Effector memory CD4-positive, alpha-beta T cell (primary cell): Measurements from ENCODE around the gene OSTF1.

ENCODE experiments used
- DNase-seq, 3 donors: peaks; one replicate each; pipeline ENCODE4 v3.0.0-alpha.2; 2020
- H3K27ac ChIP-seq: 2 replicates; pipeline ENCODE4 v1.7.0; 2013; ENCODE audit warnings: mild to moderate bottlenecking, low read length, moderate library complexity; ENCODE audit not compliant: insufficient read depth, poor library complexity, severe bottlenecking
- H3K27me3 ChIP-seq: replicated peaks from 2 replicates; pipeline ENCODE4 v1.7.0; 2013; ENCODE audit warnings: mild to moderate bottlenecking, low read length; ENCODE audit not compliant: insufficient read depth, control insufficient read depth, poor library complexity, severe bottlenecking
- H3K36me3 ChIP-seq: 2 replicates; pipeline ENCODE4 v1.7.0; 2013; ENCODE audit warnings: mild to moderate bottlenecking, low read length, moderate library complexity; ENCODE audit not compliant: control insufficient read depth, insufficient read depth
- H3K4me1 ChIP-seq: 2 replicates; pipeline ENCODE4 v1.7.0; 2013; ENCODE audit warnings: low read length, mild to moderate bottlenecking; ENCODE audit not compliant: control insufficient read depth, insufficient read depth, poor library complexity, severe bottlenecking
- H3K4me3 ChIP-seq: 2 replicates; pipeline ENCODE4 v1.7.0; 2013; ENCODE audit warnings: low read length, low read depth, mild to moderate bottlenecking; ENCODE audit not compliant: insufficient read depth, poor library complexity, severe bottlenecking
- H3K9me3 ChIP-seq: 2 replicates; pipeline ENCODE4 v1.7.0; 2013; ENCODE audit warnings: mild to moderate bottlenecking, low read length, moderate library complexity; ENCODE audit not compliant: control insufficient read depth

Gene OSTF1

GRCh38 chr9:75133396-75133795 is 45.1 kb downstream of the OSTF1 start:
- Histone ChIP-seq H3K9me3 (no peaks in the 10 kb centered on the region), H3K27ac (no peak overlapping the region), H3K4me1 (peaks cover 5% of the 10 kb centered on the region), H3K4me3 (no peak overlapping the region), H3K36me3 (peaks cover 45% of the 10 kb centered on the region), H3K27me3 (no peaks in the 10 kb centered on the region)
- no peak for DNase-seq

DNA sequence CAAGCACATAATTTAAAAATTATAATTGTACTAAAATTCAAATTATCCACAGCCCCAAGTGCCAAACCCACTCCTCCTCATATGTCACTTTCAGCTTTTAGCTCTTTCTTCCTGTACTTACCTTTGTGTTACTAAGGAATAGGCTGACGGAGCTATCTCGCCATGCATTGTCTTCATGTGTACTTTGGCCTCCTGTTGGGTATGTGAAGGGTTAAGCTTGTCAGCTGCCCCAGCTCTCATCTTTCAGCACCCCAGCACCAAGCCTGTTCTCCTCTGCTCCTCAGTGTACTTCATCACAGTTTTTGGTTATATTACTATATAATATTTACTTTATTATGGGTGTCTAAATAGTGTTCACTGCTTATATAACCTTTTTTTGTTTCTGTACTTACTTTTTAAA is 46.2 kb downstream of the OSTF1 start:
- Histone ChIP-seq H3K4me1 (peaks cover 12% of the 10 kb centered on the region), H3K36me3 (peaks cover 44% of the 10 kb centered on the region), H3K9me3 (no peaks in the 10 kb centered on the region), H3K27me3 (no peaks in the 10 kb centered on the region), H3K4me3 (no peak overlapping the region), H3K27ac (no peak overlapping the region)
- no peak for DNase-seq

DNA sequence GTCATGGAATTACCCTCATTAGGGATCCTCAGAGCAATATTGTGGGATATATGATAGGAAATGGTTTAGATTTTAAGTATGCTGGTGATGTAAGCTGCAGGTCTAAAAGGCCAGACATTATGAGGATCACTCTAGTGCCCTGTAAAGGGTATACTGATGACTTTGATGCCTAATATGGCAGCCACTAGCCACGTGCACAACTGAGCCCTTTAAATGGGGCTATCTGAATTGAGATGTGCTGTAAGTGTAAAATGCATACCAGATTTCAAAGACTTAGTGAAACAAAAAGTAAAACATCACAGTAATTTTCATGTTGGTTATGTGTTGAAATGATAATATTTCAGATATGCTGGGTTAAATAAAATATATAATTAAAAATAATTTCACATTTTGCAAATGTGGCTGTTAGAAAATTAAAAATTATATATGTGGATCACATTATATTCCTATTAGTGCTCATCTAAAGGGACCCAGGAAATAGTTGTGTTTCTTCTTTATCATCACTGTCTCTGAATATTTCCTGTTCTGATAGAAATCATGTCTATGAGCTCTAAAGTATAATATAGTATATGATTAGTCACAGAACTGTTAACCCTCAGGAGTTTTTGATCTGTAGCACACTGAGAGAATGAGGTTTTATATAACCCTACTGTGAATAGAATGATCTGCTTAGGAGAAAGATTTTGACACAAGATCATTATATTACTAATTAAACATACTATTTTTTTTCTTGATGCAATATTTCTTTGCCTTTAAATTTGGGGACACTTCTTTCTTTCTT is 50.1 kb downstream of the OSTF1 start:
- H3K9me3 ChIP-seq: no peaks in the 10 kb centered on the region
- H3K4me1 ChIP-seq: peaks cover 22% of the 10 kb centered on the region
- H3K27me3 ChIP-seq: no peaks in the 10 kb centered on the region
- peak overlapping the region; percentile 54 for H3K27ac ChIP-seq
- peaks cover 32% of the 10 kb centered on the region for H3K36me3 ChIP-seq
- no peak overlapping the region for H3K4me3 ChIP-seq
- no peak for DNase-seq

DNA sequence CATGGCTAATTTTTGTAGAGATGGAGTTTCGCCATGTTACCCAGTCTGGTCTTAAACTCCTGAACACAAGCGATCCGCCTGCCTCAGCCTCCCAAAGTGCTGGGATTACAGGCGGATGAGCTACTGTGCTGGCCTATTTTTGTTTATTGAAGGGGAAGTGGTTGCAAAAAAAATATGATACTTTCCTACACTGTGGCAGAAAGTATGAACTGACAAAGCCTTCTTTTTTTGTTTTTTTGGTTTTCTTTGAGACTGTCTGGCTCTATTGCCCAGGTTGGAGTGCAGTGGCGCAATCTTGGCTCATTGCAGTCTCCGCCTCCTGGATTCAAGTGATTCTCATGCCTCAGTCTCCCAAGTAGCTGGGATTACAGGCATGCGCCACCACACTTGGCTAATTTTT is 50.9 kb downstream of the OSTF1 start:
- Histone ChIP-seq H3K27me3 (no peaks in the 10 kb centered on the region), H3K4me1 (peaks cover 22% of the 10 kb centered on the region), H3K27ac (peak overlapping the region; percentile 5), H3K36me3 (peaks cover 34% of the 10 kb centered on the region), H3K4me3 (no peak overlapping the region), H3K9me3 (peaks cover 3% of the 10 kb centered on the region)
- DNase-seq: no peak

DNA sequence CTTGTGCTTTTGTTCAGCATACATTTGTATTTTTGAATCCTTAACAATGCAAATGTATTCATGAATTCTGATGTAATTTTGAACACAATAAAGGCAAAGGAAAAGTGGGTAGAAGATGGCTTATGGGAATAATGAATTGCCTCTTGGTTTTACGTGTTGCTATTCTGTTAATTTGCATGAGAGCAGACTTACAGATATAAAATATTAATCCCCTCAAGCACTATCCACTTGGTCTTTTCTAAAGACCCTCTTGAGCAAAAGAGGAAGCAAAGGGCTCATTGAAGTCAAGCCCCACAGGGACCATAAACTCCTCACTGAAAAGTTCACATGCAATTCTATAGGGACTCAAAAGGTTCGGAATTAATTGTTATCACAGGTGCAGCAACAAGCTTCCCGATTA is 51.9 kb downstream of the OSTF1 start:
- Histone ChIP-seq H3K27ac (no peak overlapping the region), H3K4me3 (no peak overlapping the region), H3K4me1 (peaks cover 22% of the 10 kb centered on the region), H3K27me3 (no peaks in the 10 kb centered on the region), H3K9me3 (peaks cover 3% of the 10 kb centered on the region), H3K36me3 (peaks cover 35% of the 10 kb centered on the region)
- no peak for DNase-seq

DNA sequence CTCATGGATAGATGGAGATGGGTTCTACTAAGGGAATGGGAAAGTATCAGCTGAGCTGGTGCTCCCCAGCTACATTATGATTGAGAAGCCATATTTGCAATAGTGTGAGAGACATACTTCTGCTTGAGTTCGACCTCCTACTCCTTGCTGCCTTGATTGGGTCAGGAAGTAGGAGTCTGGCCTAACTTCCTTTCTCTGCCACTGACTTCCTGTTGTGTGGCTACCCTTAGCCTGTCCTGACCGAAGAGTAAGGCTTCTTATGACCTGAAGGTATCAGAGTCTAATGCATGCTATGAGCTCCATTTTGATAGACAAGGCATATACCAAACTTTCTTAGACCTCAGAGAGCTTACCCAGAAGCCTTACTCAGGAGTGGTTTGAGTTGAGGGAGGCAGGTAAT is 53.9 kb downstream of the OSTF1 start:
- Histone ChIP-seq H3K4me3 (peak overlapping the region; percentile 2), H3K27ac (no peak overlapping the region), H3K9me3 (peaks cover 3% of the 10 kb centered on the region), H3K27me3 (no peaks in the 10 kb centered on the region), H3K36me3 (peaks cover 27% of the 10 kb centered on the region), H3K4me1 (peaks cover 29% of the 10 kb centered on the region)
- no peak for DNase-seq

DNA sequence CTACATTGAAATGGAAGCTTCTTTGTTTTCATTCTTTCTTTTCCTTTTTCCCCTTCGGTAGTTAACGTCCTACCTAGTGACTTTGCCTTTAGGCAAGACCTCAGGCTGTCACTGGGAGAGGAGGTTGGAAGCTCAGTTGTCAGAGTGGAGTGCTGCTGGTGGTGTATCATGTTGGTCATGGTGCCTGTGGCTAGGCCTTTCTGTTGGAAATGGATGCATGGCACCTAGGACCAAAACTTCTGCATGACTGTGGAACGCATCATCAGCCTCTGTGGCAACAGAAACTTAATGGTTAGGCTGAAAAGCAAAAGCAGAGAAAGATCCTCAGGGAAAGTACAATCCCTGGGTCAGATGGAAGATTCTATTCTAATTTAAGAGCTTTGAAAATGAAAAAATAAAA is 57.9 kb downstream of the OSTF1 start:
- no peak for DNase-seq
- H3K27ac ChIP-seq: no peak overlapping the region
- H3K27me3 ChIP-seq: no peaks in the 10 kb centered on the region
- peaks cover 27% of the 10 kb centered on the region for H3K36me3 ChIP-seq
- peaks cover 55% of the 10 kb centered on the region for H3K4me1 ChIP-seq
- H3K9me3 ChIP-seq: peaks cover 3% of the 10 kb centered on the region
- H3K4me3 ChIP-seq: no peak overlapping the region

- no peaks in the 10 kb centered on the region for H3K27me3 ChIP-seq
- no peak overlapping the region for H3K4me3 ChIP-seq
- peaks cover 3% of the 10 kb centered on the region for H3K9me3 ChIP-seq
- peaks cover 22% of the 10 kb centered on the region for H3K36me3 ChIP-seq
- H3K4me1 ChIP-seq: peaks cover 58% of the 10 kb centered on the region
- H3K27ac ChIP-seq: peak overlapping the region; percentile 50
- DNase-seq: no peak
Measured at GRCh38 chr9:75147638-75148037, 59.3 kb downstream of the OSTF1 start.

GRCh38 chr9:75148561-75148960 is 60.2 kb downstream of the OSTF1 start:
- Histone ChIP-seq H3K27ac (peak overlapping the region; percentile 50), H3K4me3 (peak overlapping the region; percentile 4), H3K9me3 (peaks cover 3% of the 10 kb centered on the region), H3K36me3 (peaks cover 16% of the 10 kb centered on the region), H3K27me3 (no peaks in the 10 kb centered on the region), H3K4me1 (peaks cover 63% of the 10 kb centered on the region)
- DNase-seq: no peak

GRCh38 chr9:75149841-75150241 is 61.5 kb downstream of the OSTF1 start:
- H3K27ac ChIP-seq: peak overlapping the region; percentile 15
- peaks cover 63% of the 10 kb centered on the region for H3K4me1 ChIP-seq

More at GRCh38 chr9:75149841-75150241, 61.5 kb downstream of the OSTF1 start:
- H3K36me3 ChIP-seq: peaks cover 4% of the 10 kb centered on the region
- no peaks in the 10 kb centered on the region for H3K9me3 ChIP-seq
- no peaks in the 10 kb centered on the region for H3K27me3 ChIP-seq
- H3K4me3 ChIP-seq: peak overlapping the region; percentile 7
- no peak for DNase-seq
